K562 (cell line): ENCODE data around the gene BRME1. TPM values are rescaled to one million over a fixed set of nuclear protein-coding genes. Genes with fewer than 3 reads are reported as not detected.

Experiments
- CCNT2 ChIP-seq: IDR thresholded peaks from 2 replicates; pipeline ENCODE4 v1.6.1; 2011; ENCODE audit warnings: borderline replicate concordance, low read depth, mild to moderate bottlenecking, moderate library complexity, mixed read lengths, low read length; ENCODE audit not compliant: insufficient read length; ENCODE audit errors: extremely low read depth
- E2F1 ChIP-seq: sonication (generic); formaldehyde crosslinking; IDR thresholded peaks from 2 replicates; pipeline ENCODE4 v1.8.1; 2023; ENCODE audit warnings: mild to moderate bottlenecking, missing genetic modification reagents, moderate library complexity
- HEY1 ChIP-seq: fragments of 250-450 bp; sonication (Bioruptor Pico); IDR thresholded peaks from 2 replicates; pipeline ENCODE4 v1.5.0; 2020; ENCODE audit warnings: mild to moderate bottlenecking, moderate library complexity, borderline replicate concordance
- HMGN3 ChIP-seq: IDR thresholded peaks from 2 replicates; pipeline ENCODE4 v1.6.1; 2011; ENCODE audit warnings: borderline replicate concordance, low read depth, mild to moderate bottlenecking, mixed read lengths, low read length; ENCODE audit not compliant: insufficient read length; ENCODE audit errors: extremely low read depth
- IFI16 ChIP-seq: fragments of 250-450 bp; sonication (Bioruptor Pico); IDR thresholded peaks from 2 replicates; pipeline ENCODE4 v2.1.2; 2022; ENCODE audit warnings: mild to moderate bottlenecking, inconsistent platforms
- LARP7 ChIP-seq: fragments of 450-650 bp; IDR thresholded peaks from 2 replicates; pipeline ENCODE4 v1.6.1; 2016
- MAFF ChIP-seq: IDR thresholded peaks from 2 replicates; pipeline ENCODE4 v1.6.1; 2012; ENCODE audit warnings: low read length, improper control_type of control experiment
- MAFG ChIP-seq: fragments of 450-650 bp; conservative IDR thresholded peaks from 2 replicates; pipeline ENCODE4 v1.6.1; 2016; ENCODE audit warnings: missing genetic modification characterization, missing compliant biosample characterization
- POLR2H ChIP-seq: IDR thresholded peaks from 2 replicates; pipeline ENCODE4 v1.6.1; 2016; ENCODE audit warnings: missing genetic modification characterization, low read depth, mild to moderate bottlenecking, control low read depth, missing compliant biosample characterization, moderate library complexity
- RUNX1 ChIP-seq: sonication (generic); IDR thresholded peaks from 2 replicates; pipeline ENCODE4 v1.6.1; 2016; ENCODE audit warnings: antibody characterized with exemption, low read depth
- SMARCC2 ChIP-seq: fragments of 450-650 bp; IDR thresholded peaks from 2 replicates; pipeline ENCODE4 v1.6.1; 2017; ENCODE audit warnings: antibody characterized with exemption, moderate library complexity, mild to moderate bottlenecking, low read depth
- SMARCE1 ChIP-seq: fragments of 450-650 bp; IDR thresholded peaks from 2 replicates; pipeline ENCODE4 v1.7.1; 2016; ENCODE audit warnings: mild to moderate bottlenecking
- TAF15 ChIP-seq: fragments of 200-400 bp; formaldehyde crosslinking; IDR thresholded peaks from 2 replicates; pipeline ENCODE4 v1.6.1; 2017; ENCODE audit warnings: mild to moderate bottlenecking, low read depth, low read length, moderate library complexity
- THRAP3 ChIP-seq: fragments of 450-650 bp; IDR thresholded peaks from 2 replicates; pipeline ENCODE4 v1.6.1; 2016; ENCODE audit warnings: mild to moderate bottlenecking, inconsistent platforms, borderline replicate concordance
- TSC22D4 ChIP-seq: fragments of 450-650 bp; IDR thresholded peaks from 2 replicates; pipeline ENCODE4 v1.6.1; 2016; ENCODE audit warnings: missing genetic modification characterization, missing biosample characterization, control low read depth
- U2AF1 ChIP-seq: fragments of 200-400 bp; formaldehyde crosslinking; optimal IDR thresholded peaks from 2 replicates; pipeline ENCODE3; 2017; ENCODE audit warnings: mild to moderate bottlenecking, low read depth, low read length, moderate library complexity
- ZBTB8A ChIP-seq: fragments of 450-650 bp; IDR thresholded peaks from 2 replicates; pipeline ENCODE4 v1.6.1; 2018; ENCODE audit warnings: mild to moderate bottlenecking, moderate library complexity; ENCODE audit not compliant: partially characterized antibody
- ZNF121 ChIP-seq: sonication (generic); formaldehyde crosslinking; conservative IDR thresholded peaks from 2 replicates; pipeline ENCODE4 v1.8.0; 2022; ENCODE audit warnings: missing genetic modification reagents
- ZNF212 ChIP-seq: fragments of 450-650 bp; formaldehyde crosslinking; IDR thresholded peaks from 2 replicates; pipeline ENCODE4 v1.4.0; 2020; ENCODE audit warnings: mild to moderate bottlenecking
- ZNF668 ChIP-seq: fragments of 250-450 bp; sonication (Bioruptor Pico); IDR thresholded peaks from 2 replicates; pipeline ENCODE4 v1.8.0; 2022; ENCODE audit warnings: mild to moderate bottlenecking, inconsistent platforms
- ZSCAN29 ChIP-seq: fragments of 450-650 bp; IDR thresholded peaks from 2 replicates; pipeline ENCODE4 v1.6.1; 2017
- polyA plus RNA-seq, 8 experiments: library from polyadenylated mRNA; depleted of rRNA in 4 of 8; stranded (reverse) in 5 of 8; unstranded in 3 of 8; fragments of >200 nt; fragmentation: Nextera tagmentation in 2 of 8; fragmentation: Illumina TruSeq in 1 of 8; extraction: Ambion mirVana in 2 of 8; extraction: Trizol in 1 of 8; gene quantifications; 2 replicates each; pipeline versions ENCODE4 v1.2.1 to v1.2.3, GENCODE V29; 2011 to 2014; ENCODE audit warnings: inconsistent platforms in 1 of 8, missing spikeins in 1 of 8
- total RNA-seq, 7 experiments: library from RNA; depleted of rRNA in 6 of 7; stranded (reverse); fragments of >200 nt in 6 of 7; fragmentation: Illumina TruSeq in 2 of 7; extraction: Trizol in 2 of 7; gene quantifications; 2 replicates each; pipeline versions ENCODE4 v1.2.1 to v1.2.3, GENCODE V29; 2011 to 2021; ENCODE audit warnings: low replicate concordance in 1 of 7
- TF ChIP-seq, protein P1 (sequence below): fragments of 250-450 bp; sonication (Bioruptor Pico); IDR thresholded peaks from 2 replicates; pipeline ENCODE4 v1.4.0; 2020; ENCODE audit warnings: mild to moderate bottlenecking, moderate library complexity
- TF ChIP-seq, protein P2 (sequence below): fragments of 250-450 bp; sonication (Bioruptor Pico); IDR thresholded peaks from 2 replicates; pipeline ENCODE4 v1.4.0; 2020; ENCODE audit warnings: mild to moderate bottlenecking

The BRME1 gene
- total and polyA plus RNA-seq, 9 of the 15 experiments (the other 6 are each of a cell fraction or from before 2014, with no cell fraction given), result 0.75 to 6.1 (median 3.6) TPM

- no peak for TF ChIP-seq TAF15
- TF ChIP-seq LARP7, result no peak
- peak; percentile 91 for TF ChIP-seq SMARCE1
- TF ChIP-seq RUNX1, result no peak
- TF ChIP-seq SMARCC2, result peak; percentile 80
- TF ChIP-seq HEY1 (CRISPR knock-in tag), result no peak
- no peak for TF ChIP-seq ZBTB8A
- TF ChIP-seq E2F1, result no peak; the same call in 1 of the 2 replicates
- no peak for TF ChIP-seq THRAP3
- no peak for TF ChIP-seq ZNF212 (CRISPR knock-in tag)
- TF ChIP-seq MAFG (tag), result no peak
- no peak for TF ChIP-seq ZNF668 (CRISPR knock-in tag)
- TF ChIP-seq TSC22D4 (tag), result no peak
- TF ChIP-seq ZSCAN29, result no peak
- no peak for TF ChIP-seq U2AF1
- TF ChIP-seq POLR2H (tag), result no peak
- TF ChIP-seq IFI16 (CRISPR knock-in tag), result no peak
- TF ChIP-seq, protein P1, sequence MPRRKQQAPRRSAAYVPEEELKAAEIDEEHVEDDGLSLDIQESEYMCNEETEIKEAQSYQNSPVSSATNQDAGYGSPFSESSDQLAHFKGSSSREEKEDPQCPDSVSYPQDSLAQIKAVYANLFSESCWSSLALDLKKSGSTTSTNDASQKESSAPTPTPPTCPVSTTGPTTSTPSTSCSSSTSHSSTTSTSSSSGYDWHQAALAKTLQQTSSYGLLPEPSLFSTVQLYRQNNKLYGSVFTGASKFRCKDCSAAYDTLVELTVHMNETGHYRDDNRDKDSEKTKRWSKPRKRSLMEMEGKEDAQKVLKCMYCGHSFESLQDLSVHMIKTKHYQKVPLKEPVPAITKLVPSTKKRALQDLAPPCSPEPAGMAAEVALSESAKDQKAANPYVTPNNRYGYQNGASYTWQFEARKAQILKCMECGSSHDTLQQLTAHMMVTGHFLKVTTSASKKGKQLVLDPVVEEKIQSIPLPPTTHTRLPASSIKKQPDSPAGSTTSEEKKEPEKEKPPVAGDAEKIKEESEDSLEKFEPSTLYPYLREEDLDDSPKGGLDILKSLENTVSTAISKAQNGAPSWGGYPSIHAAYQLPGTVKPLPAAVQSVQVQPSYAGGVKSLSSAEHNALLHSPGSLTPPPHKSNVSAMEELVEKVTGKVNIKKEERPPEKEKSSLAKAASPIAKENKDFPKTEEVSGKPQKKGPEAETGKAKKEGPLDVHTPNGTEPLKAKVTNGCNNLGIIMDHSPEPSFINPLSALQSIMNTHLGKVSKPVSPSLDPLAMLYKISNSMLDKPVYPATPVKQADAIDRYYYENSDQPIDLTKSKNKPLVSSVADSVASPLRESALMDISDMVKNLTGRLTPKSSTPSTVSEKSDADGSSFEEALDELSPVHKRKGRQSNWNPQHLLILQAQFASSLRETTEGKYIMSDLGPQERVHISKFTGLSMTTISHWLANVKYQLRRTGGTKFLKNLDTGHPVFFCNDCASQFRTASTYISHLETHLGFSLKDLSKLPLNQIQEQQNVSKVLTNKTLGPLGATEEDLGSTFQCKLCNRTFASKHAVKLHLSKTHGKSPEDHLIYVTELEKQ, result no peak
- no peak; the same call in 1 of the 2 replicates for TF ChIP-seq ZNF121 (CRISPR knock-in tag)
- TF ChIP-seq MAFF, result no peak
- TF ChIP-seq HMGN3, result peak; percentile 75
- TF ChIP-seq CCNT2, result peak; percentile 83
- TF ChIP-seq, protein P2, sequence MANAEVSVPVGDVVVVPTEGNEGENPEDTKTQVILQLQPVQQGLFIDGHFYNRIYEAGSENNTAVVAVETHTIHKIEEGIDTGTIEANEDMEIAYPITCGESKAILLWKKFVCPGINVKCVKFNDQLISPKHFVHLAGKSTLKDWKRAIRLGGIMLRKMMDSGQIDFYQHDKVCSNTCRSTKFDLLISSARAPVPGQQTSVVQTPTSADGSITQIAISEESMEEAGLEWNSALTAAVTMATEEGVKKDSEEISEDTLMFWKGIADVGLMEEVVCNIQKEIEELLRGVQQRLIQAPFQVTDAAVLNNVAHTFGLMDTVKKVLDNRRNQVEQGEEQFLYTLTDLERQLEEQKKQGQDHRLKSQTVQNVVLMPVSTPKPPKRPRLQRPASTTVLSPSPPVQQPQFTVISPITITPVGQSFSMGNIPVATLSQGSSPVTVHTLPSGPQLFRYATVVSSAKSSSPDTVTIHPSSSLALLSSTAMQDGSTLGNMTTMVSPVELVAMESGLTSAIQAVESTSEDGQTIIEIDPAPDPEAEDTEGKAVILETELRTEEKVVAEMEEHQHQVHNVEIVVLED (CRISPR knock-in tag), result no peak
Observed at GRCh38 chr19:13846557-13847406, 59.1 kb downstream of the BRME1 start (continued).
